GM12878 (cell line): ENCODE results near the gene ZPR1.

Experiments
- CHD4 ChIP-seq: fragments of 200-600 bp; sonication (generic); IDR thresholded peaks from 2 replicates; pipeline ENCODE4 v1.6.1; 2016; ENCODE audit warnings: mild to moderate bottlenecking
- CREM ChIP-seq: IDR thresholded peaks from 2 replicates; pipeline ENCODE4 v1.6.1; 2014; ENCODE audit warnings: antibody characterized with exemption, low read depth
- EZH2 ChIP-seq: IDR thresholded peaks from 2 replicates; pipeline ENCODE4 v1.6.1; 2012; ENCODE audit warnings: low read depth, mild to moderate bottlenecking, control low read depth, inconsistent platforms, low read length, borderline replicate concordance; ENCODE audit not compliant: control insufficient read depth
- GABPA ChIP-seq: IDR thresholded peaks from 2 replicates; pipeline ENCODE4 v1.6.1; 2014; ENCODE audit warnings: antibody characterized with exemption, low read depth, mild to moderate bottlenecking, inconsistent platforms
- MAX ChIP-seq: IDR thresholded peaks from 2 replicates; pipeline ENCODE4 v1.6.1; 2012; ENCODE audit warnings: low read depth, low read length, improper control_type of control experiment
- NR2F1 ChIP-seq: fragments of 450-650 bp; conservative IDR thresholded peaks from 2 replicates; pipeline ENCODE4 v1.6.1; 2017; ENCODE audit warnings: mild to moderate bottlenecking
- POLR2A ChIP-seq: IDR thresholded peaks from 2 replicates; pipeline ENCODE4 v1.6.1; 2011; ENCODE audit warnings: low read depth, mild to moderate bottlenecking, low read length
- ZBED1 ChIP-seq: IDR thresholded peaks from 2 replicates; pipeline ENCODE4 v1.6.1; 2016; ENCODE audit warnings: borderline replicate concordance
- TF ChIP-seq, protein P1 (sequence below), 3 experiments: IDR thresholded peaks in 2 of 3; conservative IDR thresholded peaks in 1 of 3; 2 replicates each; pipeline ENCODE4 v1.5.1; 2011; ENCODE audit warnings: low read depth in 3 of 3, low read length in 3 of 3, mild to moderate bottlenecking in 3 of 3, control low read depth in 2 of 3, moderate library complexity in 2 of 3, inconsistent platforms in 1 of 3, mixed read lengths in 1 of 3; ENCODE audit not compliant: control insufficient read depth in 2 of 3, insufficient read depth in 1 of 3; ENCODE audit errors: extremely low read depth in 1 of 3
- TF ChIP-seq, protein P2 (sequence below): IDR thresholded peaks from 2 replicates; pipeline ENCODE4 v1.6.1; 2011; ENCODE audit warnings: low read depth, low read length, improper control_type of control experiment, borderline replicate concordance
- TF ChIP-seq, protein P3 (sequence below): IDR thresholded peaks from 2 replicates; pipeline ENCODE4 v1.6.1; 2012; ENCODE audit warnings: mild to moderate bottlenecking, low read depth, low read length
- TF ChIP-seq, protein P4 (sequence below): fragments of 450-650 bp; IDR thresholded peaks from 2 replicates; pipeline ENCODE4 v1.6.1; 2017; ENCODE audit warnings: mild to moderate bottlenecking
- TF ChIP-seq, protein P5 (sequence below): fragments of 450-650 bp; IDR thresholded peaks from 2 replicates; pipeline ENCODE4 v1.6.1; 2017; ENCODE audit warnings: borderline replicate concordance

GRCh38 chr11:116775975-116776374 is 11.8 kb downstream of the ZPR1 start:
- TF ChIP-seq, protein P1, sequence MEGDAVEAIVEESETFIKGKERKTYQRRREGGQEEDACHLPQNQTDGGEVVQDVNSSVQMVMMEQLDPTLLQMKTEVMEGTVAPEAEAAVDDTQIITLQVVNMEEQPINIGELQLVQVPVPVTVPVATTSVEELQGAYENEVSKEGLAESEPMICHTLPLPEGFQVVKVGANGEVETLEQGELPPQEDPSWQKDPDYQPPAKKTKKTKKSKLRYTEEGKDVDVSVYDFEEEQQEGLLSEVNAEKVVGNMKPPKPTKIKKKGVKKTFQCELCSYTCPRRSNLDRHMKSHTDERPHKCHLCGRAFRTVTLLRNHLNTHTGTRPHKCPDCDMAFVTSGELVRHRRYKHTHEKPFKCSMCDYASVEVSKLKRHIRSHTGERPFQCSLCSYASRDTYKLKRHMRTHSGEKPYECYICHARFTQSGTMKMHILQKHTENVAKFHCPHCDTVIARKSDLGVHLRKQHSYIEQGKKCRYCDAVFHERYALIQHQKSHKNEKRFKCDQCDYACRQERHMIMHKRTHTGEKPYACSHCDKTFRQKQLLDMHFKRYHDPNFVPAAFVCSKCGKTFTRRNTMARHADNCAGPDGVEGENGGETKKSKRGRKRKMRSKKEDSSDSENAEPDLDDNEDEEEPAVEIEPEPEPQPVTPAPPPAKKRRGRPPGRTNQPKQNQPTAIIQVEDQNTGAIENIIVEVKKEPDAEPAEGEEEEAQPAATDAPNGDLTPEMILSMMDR (IDR thresholded peaks at IDR 0.05 in 2 of 3, conservative IDR thresholded peaks at IDR 0.05 in 1 of 3; ENCODE audit: control insufficient read depth in 2 of 3, extremely low read depth in 1 of 3, insufficient read depth in 1 of 3, low read depth in 3 of 3, low read length in 3 of 3), result no peak
- no peak for TF ChIP-seq NR2F1
- no peak for TF ChIP-seq GABPA
- TF ChIP-seq MAX, result no peak
- TF ChIP-seq, protein P2, sequence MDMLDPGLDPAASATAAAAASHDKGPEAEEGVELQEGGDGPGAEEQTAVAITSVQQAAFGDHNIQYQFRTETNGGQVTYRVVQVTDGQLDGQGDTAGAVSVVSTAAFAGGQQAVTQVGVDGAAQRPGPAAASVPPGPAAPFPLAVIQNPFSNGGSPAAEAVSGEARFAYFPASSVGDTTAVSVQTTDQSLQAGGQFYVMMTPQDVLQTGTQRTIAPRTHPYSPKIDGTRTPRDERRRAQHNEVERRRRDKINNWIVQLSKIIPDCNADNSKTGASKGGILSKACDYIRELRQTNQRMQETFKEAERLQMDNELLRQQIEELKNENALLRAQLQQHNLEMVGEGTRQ, result no peak
- TF ChIP-seq, protein P3, sequence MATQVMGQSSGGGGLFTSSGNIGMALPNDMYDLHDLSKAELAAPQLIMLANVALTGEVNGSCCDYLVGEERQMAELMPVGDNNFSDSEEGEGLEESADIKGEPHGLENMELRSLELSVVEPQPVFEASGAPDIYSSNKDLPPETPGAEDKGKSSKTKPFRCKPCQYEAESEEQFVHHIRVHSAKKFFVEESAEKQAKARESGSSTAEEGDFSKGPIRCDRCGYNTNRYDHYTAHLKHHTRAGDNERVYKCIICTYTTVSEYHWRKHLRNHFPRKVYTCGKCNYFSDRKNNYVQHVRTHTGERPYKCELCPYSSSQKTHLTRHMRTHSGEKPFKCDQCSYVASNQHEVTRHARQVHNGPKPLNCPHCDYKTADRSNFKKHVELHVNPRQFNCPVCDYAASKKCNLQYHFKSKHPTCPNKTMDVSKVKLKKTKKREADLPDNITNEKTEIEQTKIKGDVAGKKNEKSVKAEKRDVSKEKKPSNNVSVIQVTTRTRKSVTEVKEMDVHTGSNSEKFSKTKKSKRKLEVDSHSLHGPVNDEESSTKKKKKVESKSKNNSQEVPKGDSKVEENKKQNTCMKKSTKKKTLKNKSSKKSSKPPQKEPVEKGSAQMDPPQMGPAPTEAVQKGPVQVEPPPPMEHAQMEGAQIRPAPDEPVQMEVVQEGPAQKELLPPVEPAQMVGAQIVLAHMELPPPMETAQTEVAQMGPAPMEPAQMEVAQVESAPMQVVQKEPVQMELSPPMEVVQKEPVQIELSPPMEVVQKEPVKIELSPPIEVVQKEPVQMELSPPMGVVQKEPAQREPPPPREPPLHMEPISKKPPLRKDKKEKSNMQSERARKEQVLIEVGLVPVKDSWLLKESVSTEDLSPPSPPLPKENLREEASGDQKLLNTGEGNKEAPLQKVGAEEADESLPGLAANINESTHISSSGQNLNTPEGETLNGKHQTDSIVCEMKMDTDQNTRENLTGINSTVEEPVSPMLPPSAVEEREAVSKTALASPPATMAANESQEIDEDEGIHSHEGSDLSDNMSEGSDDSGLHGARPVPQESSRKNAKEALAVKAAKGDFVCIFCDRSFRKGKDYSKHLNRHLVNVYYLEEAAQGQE, result no peak
- TF ChIP-seq, protein P4, sequence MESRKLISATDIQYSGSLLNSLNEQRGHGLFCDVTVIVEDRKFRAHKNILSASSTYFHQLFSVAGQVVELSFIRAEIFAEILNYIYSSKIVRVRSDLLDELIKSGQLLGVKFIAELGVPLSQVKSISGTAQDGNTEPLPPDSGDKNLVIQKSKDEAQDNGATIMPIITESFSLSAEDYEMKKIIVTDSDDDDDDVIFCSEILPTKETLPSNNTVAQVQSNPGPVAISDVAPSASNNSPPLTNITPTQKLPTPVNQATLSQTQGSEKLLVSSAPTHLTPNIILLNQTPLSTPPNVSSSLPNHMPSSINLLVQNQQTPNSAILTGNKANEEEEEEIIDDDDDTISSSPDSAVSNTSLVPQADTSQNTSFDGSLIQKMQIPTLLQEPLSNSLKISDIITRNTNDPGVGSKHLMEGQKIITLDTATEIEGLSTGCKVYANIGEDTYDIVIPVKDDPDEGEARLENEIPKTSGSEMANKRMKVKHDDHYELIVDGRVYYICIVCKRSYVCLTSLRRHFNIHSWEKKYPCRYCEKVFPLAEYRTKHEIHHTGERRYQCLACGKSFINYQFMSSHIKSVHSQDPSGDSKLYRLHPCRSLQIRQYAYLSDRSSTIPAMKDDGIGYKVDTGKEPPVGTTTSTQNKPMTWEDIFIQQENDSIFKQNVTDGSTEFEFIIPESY, result no peak
- TF ChIP-seq ZBED1, result no peak
- TF ChIP-seq POLR2A, result peak; percentile 42; the same call in 1 of the 2 replicates
- TF ChIP-seq, protein P5, sequence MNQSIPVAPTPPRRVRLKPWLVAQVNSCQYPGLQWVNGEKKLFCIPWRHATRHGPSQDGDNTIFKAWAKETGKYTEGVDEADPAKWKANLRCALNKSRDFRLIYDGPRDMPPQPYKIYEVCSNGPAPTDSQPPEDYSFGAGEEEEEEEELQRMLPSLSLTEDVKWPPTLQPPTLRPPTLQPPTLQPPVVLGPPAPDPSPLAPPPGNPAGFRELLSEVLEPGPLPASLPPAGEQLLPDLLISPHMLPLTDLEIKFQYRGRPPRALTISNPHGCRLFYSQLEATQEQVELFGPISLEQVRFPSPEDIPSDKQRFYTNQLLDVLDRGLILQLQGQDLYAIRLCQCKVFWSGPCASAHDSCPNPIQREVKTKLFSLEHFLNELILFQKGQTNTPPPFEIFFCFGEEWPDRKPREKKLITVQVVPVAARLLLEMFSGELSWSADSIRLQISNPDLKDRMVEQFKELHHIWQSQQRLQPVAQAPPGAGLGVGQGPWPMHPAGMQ, result no peak
- TF ChIP-seq CREM, result no peak
- TF ChIP-seq EZH2, result no peak
- no peak for TF ChIP-seq CHD4
